HepG2 (cell line): ENCODE data around the gene FAR1.

ENCODE experiments used
- BCL6 ChIP-seq: IDR thresholded peaks from 2 replicates; pipeline ENCODE4 v1.6.1; 2016; ENCODE audit warnings: missing genetic modification reagents, missing compliant biosample characterization
- CBX1 ChIP-seq: IDR thresholded peaks from one replicate; pipeline ENCODE4 v1.6.1; 2016; ENCODE audit warnings: antibody characterized with exemption, low read depth
- CTCF ChIP-seq: sonication (generic); formaldehyde crosslinking; IDR thresholded peaks from 2 replicates; pipeline ENCODE4 v1.5.0; 2020; ENCODE audit warnings: mild to moderate bottlenecking, missing genetic modification reagents, moderate library complexity
- SNRNP70 ChIP-seq: fragments of 200-400 bp; formaldehyde crosslinking; IDR thresholded peaks from 2 replicates; pipeline ENCODE4 v1.6.1; 2017; ENCODE audit warnings: mild to moderate bottlenecking, low read depth, low read length, moderate library complexity
- ZNF143 ChIP-seq: sonication (generic); formaldehyde crosslinking; IDR thresholded peaks from 2 replicates; pipeline ENCODE4 v1.4.0; 2020; ENCODE audit warnings: missing genetic modification reagents
- ZZZ3 ChIP-seq: sonication (generic); formaldehyde crosslinking; IDR thresholded peaks from 2 replicates; pipeline ENCODE4 v1.4.0; 2020; ENCODE audit warnings: missing genetic modification reagents, mild to moderate bottlenecking, borderline replicate concordance

DNA sequence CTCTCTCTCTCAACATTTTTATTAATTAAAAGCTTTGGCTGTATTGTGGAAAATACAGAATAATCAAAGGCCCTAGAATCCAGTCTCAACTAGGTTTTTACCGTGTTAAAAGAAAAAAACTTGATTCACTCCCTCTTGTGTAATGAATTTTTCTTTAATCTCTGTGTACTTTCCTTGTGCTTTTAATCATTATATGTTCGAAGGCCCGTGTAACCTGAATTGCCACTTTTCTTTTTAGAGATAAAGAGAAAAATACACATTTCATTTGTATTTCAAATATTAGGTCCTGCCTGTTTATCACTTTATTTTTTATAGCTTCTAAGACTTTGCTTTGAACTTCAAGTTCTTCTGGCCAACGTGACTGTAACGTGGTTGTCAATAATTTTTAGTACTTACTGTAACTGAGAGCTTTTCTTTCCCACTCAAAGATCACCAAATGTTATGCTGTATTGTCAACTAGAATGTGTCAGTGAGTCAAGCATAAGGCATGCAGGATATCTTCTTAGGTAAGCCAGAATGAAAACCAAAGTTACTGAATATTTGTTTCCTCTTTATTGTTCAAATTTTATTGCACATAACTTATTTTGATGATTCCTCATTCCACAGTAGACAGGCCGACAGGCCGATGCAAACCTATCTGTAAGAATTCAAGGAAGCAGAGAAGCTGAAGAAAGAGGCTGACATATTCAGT is 23.3 kb upstream of the FAR1 start:
- TF ChIP-seq SNRNP70, result no peak
- TF ChIP-seq ZZZ3 (CRISPR knock-in tag), result no peak
- TF ChIP-seq CBX1, result no peak
- TF ChIP-seq BCL6 (CRISPR knock-in tag), result no peak
- no peak for TF ChIP-seq CTCF (CRISPR knock-in tag)
- no peak for TF ChIP-seq ZNF143 (CRISPR knock-in tag)
